HEK293T (cell line): ENCODE data around the gene KIDINS220.

ENCODE experiments used
- BHLHE40 ChIP-seq: fragments of 450-650 bp; IDR thresholded peaks from 2 replicates; pipeline ENCODE4 v1.6.1; 2016; ENCODE audit warnings: mild to moderate bottlenecking, moderate library complexity, borderline replicate concordance
- FOXA1 ChIP-seq: fragments of 450-650 bp; IDR thresholded peaks from 2 replicates; pipeline ENCODE4 v1.6.1; 2016; ENCODE audit warnings: mild to moderate bottlenecking
- FOXM1 ChIP-seq: fragments of 450-650 bp; IDR thresholded peaks from 2 replicates; pipeline ENCODE4 v1.6.1; 2017; ENCODE audit warnings: mild to moderate bottlenecking, borderline replicate concordance
- HDGF ChIP-seq: fragments of 450-650 bp; IDR thresholded peaks from 2 replicates; pipeline ENCODE4 v1.6.1; 2017; ENCODE audit warnings: antibody characterized with exemption, borderline replicate concordance
- NFRKB ChIP-seq: fragments of 450-650 bp; IDR thresholded peaks from 2 replicates; pipeline ENCODE4 v1.6.1; 2016; ENCODE audit warnings: mild to moderate bottlenecking, moderate library complexity
- PKNOX1 ChIP-seq: fragments of 450-650 bp; IDR thresholded peaks from 2 replicates; pipeline ENCODE4 v1.6.1; 2016
- SP1 ChIP-seq: fragments of 450-650 bp; IDR thresholded peaks from 2 replicates; pipeline ENCODE4 v1.6.1; 2017
- SUZ12 ChIP-seq: fragments of 450-650 bp; IDR thresholded peaks from 2 replicates; pipeline ENCODE4 v1.6.1; 2016; ENCODE audit warnings: mild to moderate bottlenecking

DNA sequence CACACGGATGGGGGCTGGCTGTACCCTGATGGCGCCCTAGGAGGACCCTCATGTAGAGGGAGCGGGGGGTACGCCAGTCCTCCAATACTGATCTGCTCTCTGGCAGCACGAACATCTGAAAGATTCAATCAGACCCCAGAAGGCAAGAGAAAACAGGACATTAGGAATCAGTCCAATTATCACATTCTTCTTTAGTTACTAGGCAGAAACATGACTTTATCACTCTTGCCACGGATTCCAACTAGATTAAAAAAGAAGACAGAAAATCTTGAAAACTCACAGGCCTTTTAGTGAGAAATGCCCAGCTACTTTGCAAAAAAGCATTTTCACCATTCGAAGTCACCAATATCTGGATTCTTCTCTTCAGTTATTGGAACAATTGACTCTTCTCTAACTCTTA, 87.2 kb downstream of the KIDINS220 start:
- TF ChIP-seq SP1 (no peak), FOXA1 (no peak), PKNOX1 (no peak), FOXM1 (no peak), HDGF (no peak), BHLHE40 (no peak), SUZ12 (no peak), NFRKB (no peak)
